Fibroblast of skin of left biceps (primary cell): ENCODE data around the gene KSR1.
"Not testable (repeated sequence)": the region's sequence is repeated elsewhere in the genome, so short reads cannot be mapped to it uniquely, and the experiment has no call there.

Experiments
- DNase-seq, 2 experiments: peaks; one replicate each; pipeline ENCODE4 v3.0.0-alpha.2; 2013; ENCODE audit warnings: low read depth in 2 of 2

The KSR1 gene

GRCh38 chr17:27426471-27426870 lies 29.8 kb upstream of the KSR1 start:
- not testable (repeated sequence) for DNase-seq

GRCh38 chr17:27427166-27427862 lies 28.9 kb upstream of the KSR1 start:
- not testable (repeated sequence) for DNase-seq

GRCh38 chr17:27428781-27429505 lies 27.3 kb upstream of the KSR1 start:
- no peak for DNase-seq

GRCh38 chr17:27429666-27430382 lies 26.4 kb upstream of the KSR1 start:
- no peak for DNase-seq

- DNase-seq = no peak
Measured at GRCh38 chr17:27430383-27430840, 25.8 kb upstream of the KSR1 start.

GRCh38 chr17:27430882-27431491 lies 25.3 kb upstream of the KSR1 start:
- no peak for DNase-seq

- DNase-seq = no peak
Measured at GRCh38 chr17:27433521-27433920, 22.7 kb upstream of the KSR1 start.

GRCh38 chr17:27435431-27436070 lies 20.7 kb upstream of the KSR1 start:
- DNase-seq = not testable (repeated sequence)

GRCh38 chr17:27438348-27438998 lies 17.8 kb upstream of the KSR1 start:
- no peak for DNase-seq

- DNase-seq = no peak
Measured at GRCh38 chr17:27439342-27439741, 16.9 kb upstream of the KSR1 start.

- no peak for DNase-seq
Measured at GRCh38 chr17:27442702-27443101, 13.5 kb upstream of the KSR1 start.

- DNase-seq = no peak
Measured at GRCh38 chr17:27443491-27443890, 12.8 kb upstream of the KSR1 start.

GRCh38 chr17:27445971-27446370 lies 10.3 kb upstream of the KSR1 start:
- DNase-seq = no peak

- peak; percentile 50 to 54 for DNase-seq
Measured at GRCh38 chr17:27446569-27447301, 9.5 kb upstream of the KSR1 start.

- DNase-seq = not testable (repeated sequence)
Measured at GRCh38 chr17:27448534-27448933, 7.7 kb upstream of the KSR1 start.

GRCh38 chr17:27449541-27449940 lies 6.7 kb upstream of the KSR1 start:
- DNase-seq = no peak

- DNase-seq = no peak
Measured at GRCh38 chr17:27449988-27450387, 6.3 kb upstream of the KSR1 start.

- no peak for DNase-seq
Measured at GRCh38 chr17:27450416-27450815, 5.8 kb upstream of the KSR1 start.

- no peak for DNase-seq
Measured at GRCh38 chr17:27451906-27452305, 4.3 kb upstream of the KSR1 start.

GRCh38 chr17:27452828-27453227 lies 3.4 kb upstream of the KSR1 start:
- no peak for DNase-seq
